B cell (primary cell): ENCODE data around the gene EEFSEC. TPM values are rescaled to one million over a fixed set of nuclear protein-coding genes. Genes with fewer than 3 reads are reported as not detected.

Source experiments
- ATAC-seq: fragments of 200-7000 bp; cut with Tn5 transposase; one replicate; pipeline ENCODE4 v1.10.0; 2021; ENCODE audit warnings: low read depth, mild to moderate bottlenecking, moderate number of reproducible peaks, moderate library complexity
- CTCF ChIA-PET: fragments of 350-600 bp; sonication (Branson Sonifier 250); formaldehyde crosslinking; loops from one replicate; lab custom pipeline; 2021; ENCODE audit warnings: antibody characterized with exemption, inconsistent platforms; lab: Charles Lee
- POLR2A ChIA-PET: fragments of 350-600 bp; sonication (Branson Sonifier 250); formaldehyde crosslinking; loops from one replicate; lab custom pipeline; 2021; ENCODE audit warnings: antibody characterized with exemption; lab: Charles Lee
- DNase-seq: peaks from one replicate; pipeline ENCODE4 v3.0.0; 2013
- H2AFZ ChIP-seq: 2 replicates; pipeline ENCODE4 v1.6.1; 2012; ENCODE audit warnings: mild to moderate bottlenecking, low read depth, low read length; ENCODE audit not compliant: insufficient read depth, poor library complexity, severe bottlenecking
- H3K27ac ChIP-seq, 2 donors: 1 replicate in 1 of 2; 2 replicates in 1 of 2; pipeline ENCODE4 v1.5.1; 2012 to 2013; ENCODE audit warnings: low read length in 2 of 2, mild to moderate bottlenecking in 2 of 2, moderate library complexity in 1 of 2
- H3K27me3 ChIP-seq, 4 experiments: fragments of 200-600 bp in 1 of 4; sonication (generic) in 1 of 4; replicated peaks in 1 of 4; 1 replicate in 2 of 4; 2 replicates in 2 of 4; pipeline versions ENCODE4 v1.6.1 to v1.7.0; 2013 to 2016; ENCODE audit warnings: low read length in 3 of 4, mild to moderate bottlenecking in 2 of 4, mixed read lengths in 1 of 4, moderate library complexity in 1 of 4; ENCODE audit not compliant: insufficient read depth in 4 of 4, control insufficient read depth in 3 of 4; ENCODE audit errors: control extremely low read depth in 1 of 4
- H3K36me3 ChIP-seq, 2 experiments: replicated peaks in 1 of 2; 1 replicate in 1 of 2; 2 replicates in 1 of 2; pipeline versions ENCODE4 v1.6.1 to v1.7.1; 2013; ENCODE audit warnings: low read length in 1 of 2; ENCODE audit not compliant: insufficient read depth in 2 of 2, control insufficient read depth in 1 of 2; ENCODE audit errors: control extremely low read depth in 1 of 2, extremely low read depth in 1 of 2
- H3K4me1 ChIP-seq, 2 donors: fragments of 200-600 bp in 1 of 2; sonication (generic) in 1 of 2; 1 replicate in 1 of 2; 2 replicates in 1 of 2; pipeline versions ENCODE4 v1.5.1 to v1.6.1; 2013 to 2017; ENCODE audit warnings: low read length in 2 of 2; ENCODE audit not compliant: control insufficient read depth in 2 of 2, insufficient read depth in 2 of 2
- H3K4me2 ChIP-seq: replicated peaks from 2 replicates; pipeline ENCODE3; 2012; ENCODE audit warnings: mild to moderate bottlenecking, low read depth, low read length; ENCODE audit not compliant: poor library complexity, severe bottlenecking
- H3K4me3 ChIP-seq, 5 experiments: fragments of 200-600 bp in 1 of 5; sonication (generic) in 1 of 5; 1 replicate in 3 of 5; 2 replicates in 2 of 5; pipeline versions ENCODE4 v1.5.1 to v1.7.0; 2011 to 2016; ENCODE audit warnings: low read length in 4 of 5, mild to moderate bottlenecking in 4 of 5, low read depth in 2 of 5, control low read depth in 1 of 5, moderate library complexity in 1 of 5; ENCODE audit not compliant: insufficient read depth in 1 of 5; ENCODE audit errors: control extremely low read depth in 1 of 5, extremely low read depth in 1 of 5
- H3K79me2 ChIP-seq: fragments of 200-600 bp; sonication (generic); one replicate; pipeline ENCODE4 v1.6.0; 2016; ENCODE audit warnings: low read length; ENCODE audit not compliant: control insufficient read depth, insufficient read depth
- H3K9ac ChIP-seq: fragments of 200-600 bp; sonication (generic); 2 replicates; pipeline ENCODE4 v1.6.1; 2017; ENCODE audit warnings: mild to moderate bottlenecking, low read length, moderate library complexity
- H3K9me3 ChIP-seq, 3 donors: one replicate each; pipeline versions ENCODE4 v1.6.1 to v1.7.1; 2013; ENCODE audit warnings: low read length in 2 of 3; ENCODE audit not compliant: control insufficient read depth in 2 of 3, insufficient read depth in 1 of 3; ENCODE audit errors: control extremely low read depth in 1 of 3
- H4K20me1 ChIP-seq: 2 replicates; pipeline ENCODE4 v1.6.0; 2012; ENCODE audit warnings: mild to moderate bottlenecking, low read length; ENCODE audit not compliant: insufficient read depth, control insufficient read depth, poor library complexity, severe bottlenecking
- H3K27ac Mint-ChIP-seq: one replicate; pipeline ENCODE4 v1.8.0; 2021; ENCODE audit warnings: mixed read lengths
- H3K27me3 Mint-ChIP-seq: one replicate; pipeline ENCODE4 v1.8.0; 2021; ENCODE audit warnings: mixed read lengths
- H3K4me1 Mint-ChIP-seq: one replicate; pipeline ENCODE4 v1.8.0; 2021; ENCODE audit warnings: mixed read lengths
- H3K4me3 Mint-ChIP-seq: one replicate; pipeline ENCODE4 v1.8.0; 2021; ENCODE audit warnings: mixed read lengths
- H3K9me3 Mint-ChIP-seq: one replicate; pipeline ENCODE4 v1.8.0; 2022; ENCODE audit warnings: mixed read lengths; ENCODE audit not compliant: insufficient read depth
- CTCF ChIP-seq: fragments of 200-600 bp; IDR thresholded peaks from one replicate; pipeline ENCODE4 v1.8.0; 2022; ENCODE audit warnings: antibody characterized with exemption, mild to moderate bottlenecking
- EZH2 ChIP-seq: IDR thresholded peaks from 2 replicates; pipeline ENCODE4 v1.6.1; 2012; ENCODE audit warnings: borderline replicate concordance, low read depth, mild to moderate bottlenecking, moderate library complexity, low read length; ENCODE audit not compliant: insufficient read depth, poor library complexity, severe bottlenecking
- WGBS: methylation state at CpG from one replicate; pipeline ENCODE4 v1.1.5; 2013; ENCODE audit warnings: missing lambda C conversion rate; ENCODE audit not compliant: insufficient coverage; 5-methylcytosine and 5-hydroxymethylcytosine counted together
- intact Hi-C: fragments of 100-400 bp; cut with micrococcal nuclease; formaldehyde crosslinking; loops from one replicate; pipeline ENCODE4 v1.10.0; 2022
- polyA plus RNA-seq: library from polyadenylated mRNA; depleted of rRNA; stranded (reverse); fragments of >200 nt; gene quantifications from 2 replicates; pipeline ENCODE4 v1.2.3, GENCODE V29; 2012
- total RNA-seq, 2 donors: library from RNA; stranded (reverse); fragments of 120-200 nt in 1 of 2; gene quantifications; 1 replicate in 1 of 2; 2 replicates in 1 of 2; pipeline versions ENCODE4 v1.2.3 to v1.2.4, GENCODE V29; 2013 to 2022

Gene EEFSEC
- total and polyA plus RNA-seq, 2 donors (not counting 1 experiment from before 2014, with no cell fraction given): 17.9 to 18.4 TPM

DNA sequence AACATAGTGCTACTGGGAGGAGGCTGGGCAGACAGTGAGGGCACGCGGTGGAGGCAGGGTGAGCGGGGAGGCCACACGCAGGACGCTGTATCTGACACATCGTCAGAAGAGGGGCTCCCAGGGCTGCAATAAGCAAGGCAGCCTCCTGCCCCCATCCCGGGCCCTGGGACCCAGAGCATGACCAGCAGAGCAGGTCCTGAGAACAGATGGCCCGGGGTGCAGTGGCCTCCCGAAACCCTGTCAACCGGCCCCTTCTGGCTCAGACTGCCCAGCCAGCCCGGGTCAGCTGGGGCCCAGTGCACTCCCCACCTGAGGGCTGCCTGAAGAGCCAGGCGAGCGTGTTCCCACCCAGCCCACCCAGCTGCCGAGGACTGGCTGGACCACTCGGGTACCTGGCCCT is 276.0 kb downstream of the EEFSEC start:
- Histone ChIP-seq H3K4me1 (peaks cover 3 to 4% of the 10 kb centered on the region in 2 donors), H3K9me3 (peaks cover 0 to 8% (median 0%) of the 10 kb centered on the region in 3 donors), H4K20me1 (no peaks in the 10 kb centered on the region), H3K27me3 (peaks cover 0 to 36% (median 7%) of the 10 kb centered on the region in 4 experiments), H3K4me2 (no peak overlapping the region), H2AFZ (no peak overlapping the region), H3K36me3 (no peaks in the 10 kb centered on the region), H3K27ac (no peak overlapping the region), H3K79me2 (no peaks in the 10 kb centered on the region), H3K4me3 (no peak overlapping the region), H3K9ac (no peak overlapping the region)
- peaks cover 11% of the 10 kb centered on the region for H3K4me1 Mint-ChIP-seq
- no peak for ATAC-seq
- no peak overlapping the region for H3K27ac Mint-ChIP-seq
- intact Hi-C loops: no loop called here
- POLR2A ChIA-PET: no interaction called here
- DNase-seq: no peak
- no peak overlapping the region for H3K4me3 Mint-ChIP-seq
- WGBS: 96% methylated on average over 12 of the region's 15 CpGs
- no peaks in the 10 kb centered on the region for H3K9me3 Mint-ChIP-seq
- TF ChIP-seq CTCF: no peak
- no peak for TF ChIP-seq EZH2
- CTCF ChIA-PET: no interaction called here
- peaks cover 41% of the 10 kb centered on the region for H3K27me3 Mint-ChIP-seq

DNA sequence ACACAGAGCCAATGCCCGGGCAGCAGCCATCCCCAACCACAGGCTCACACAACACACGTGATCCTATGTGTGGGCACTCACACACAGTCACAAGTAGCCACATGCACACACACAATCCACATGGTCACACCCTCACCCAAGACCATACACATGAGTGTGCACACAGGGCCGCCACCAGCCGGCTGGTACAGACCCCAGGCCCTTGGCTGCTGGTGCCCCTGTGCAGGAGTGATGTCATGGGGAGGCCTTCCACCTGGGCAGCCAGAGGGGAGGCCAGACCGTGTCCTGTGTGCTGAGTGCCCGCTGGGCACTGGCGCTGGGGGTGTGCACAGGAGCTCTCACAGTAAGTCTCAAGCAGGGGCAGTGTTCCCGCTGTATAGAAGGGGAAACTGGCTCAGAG is 276.5 kb downstream of the EEFSEC start:
- H3K4me1 Mint-ChIP-seq: peaks cover 11% of the 10 kb centered on the region
- Histone ChIP-seq H3K9me3 (peaks cover 0 to 8% (median 0%) of the 10 kb centered on the region in 3 donors), H3K9ac (no peak overlapping the region), H3K4me1 (peaks cover 3 to 4% of the 10 kb centered on the region in 2 donors), H3K4me2 (no peak overlapping the region), H3K27ac (no peak overlapping the region), H4K20me1 (no peaks in the 10 kb centered on the region), H3K4me3 (no peak overlapping the region), H3K27me3 (peaks cover 0 to 40% (median 7%) of the 10 kb centered on the region in 4 experiments), H3K36me3 (no peaks in the 10 kb centered on the region), H2AFZ (no peak overlapping the region), H3K79me2 (no peaks in the 10 kb centered on the region)
- H3K27ac Mint-ChIP-seq: no peak overlapping the region
- no peak overlapping the region for H3K4me3 Mint-ChIP-seq
- no peaks in the 10 kb centered on the region for H3K9me3 Mint-ChIP-seq
- TF ChIP-seq CTCF: no peak
- TF ChIP-seq EZH2: no peak
- ATAC-seq: no peak
- CTCF ChIA-PET: interaction anchor here (1.1 kb wide), 1 partner anchor 9 kb away, joined by 3 read pairs; no protein-coding TSS in a partner anchor
- POLR2A ChIA-PET: interaction anchor here (0.7 kb wide), 1 partner anchor 58 kb away, joined by 4 read pairs; no protein-coding TSS in a partner anchor
- WGBS: 89% methylated on average over 7 of the region's 8 CpGs
- no peak for DNase-seq
- H3K27me3 Mint-ChIP-seq: peaks cover 41% of the 10 kb centered on the region
- intact Hi-C loops: no loop called here
